T-helper 1 cell treated with Interleukin-12 subunit alpha and Interleukin-12 subunit beta and Interleukin-4 antibody, amounts not matched to agents 30 μg/mL and 1 μg/mL, for 36 hours (primary cell): Measurements from ENCODE around the gene ODF4.

ENCODE experiments used
- H3K27ac Mint-ChIP-seq: one replicate; pipeline ENCODE4 v1.8.0; 2021; ENCODE audit warnings: mild to moderate bottlenecking, mixed read lengths
- H3K27me3 Mint-ChIP-seq: one replicate; pipeline ENCODE4 v1.8.0; 2021; ENCODE audit warnings: low read depth, mixed read lengths
- H3K36me3 Mint-ChIP-seq: one replicate; pipeline ENCODE4 v1.8.0; 2021; ENCODE audit warnings: low read depth, mixed read lengths
- H3K4me1 Mint-ChIP-seq: one replicate; pipeline ENCODE4 v1.8.0; 2021; ENCODE audit warnings: low read depth, mixed read lengths
- H3K4me3 Mint-ChIP-seq: one replicate; pipeline ENCODE4 v1.8.0; 2021; ENCODE audit warnings: mild to moderate bottlenecking, moderate library complexity, mixed read lengths
- H3K9me3 Mint-ChIP-seq: one replicate; pipeline ENCODE4 v1.8.0; 2021; ENCODE audit warnings: mixed read lengths

The ODF4 gene, protein sequence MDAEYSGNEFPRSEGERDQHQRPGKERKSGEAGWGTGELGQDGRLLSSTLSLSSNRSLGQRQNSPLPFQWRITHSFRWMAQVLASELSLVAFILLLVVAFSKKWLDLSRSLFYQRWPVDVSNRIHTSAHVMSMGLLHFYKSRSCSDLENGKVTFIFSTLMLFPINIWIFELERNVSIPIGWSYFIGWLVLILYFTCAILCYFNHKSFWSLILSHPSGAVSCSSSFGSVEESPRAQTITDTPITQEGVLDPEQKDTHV

DNA sequence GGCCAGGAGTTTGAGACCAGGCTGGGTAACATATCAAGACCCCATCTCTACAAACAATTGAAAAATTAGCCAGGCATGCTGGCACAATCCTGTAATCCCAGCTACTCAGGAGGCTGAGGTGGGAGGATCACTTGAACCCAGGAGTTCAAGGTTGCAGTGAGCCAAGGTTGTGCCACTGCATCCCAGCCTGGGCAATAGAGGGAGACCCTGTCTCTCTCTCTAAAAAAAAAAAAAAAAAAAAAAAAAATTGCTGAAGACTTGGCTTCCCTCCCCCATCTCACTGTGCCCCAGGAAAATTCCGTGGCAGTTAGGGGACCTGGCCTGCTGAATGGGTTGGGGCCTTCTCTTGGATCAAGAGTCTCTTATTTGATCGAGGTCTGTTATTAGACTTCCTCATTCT lies at the start of gene ODF4:
Gene ODF4, plus strand, starts transcription at position 301 of the 400 bp plus-strand sequence. CDS start 212 bp downstream, outside the sequence.
- no peak within 1 kb of the TSS for H3K4me3 Mint-ChIP-seq
- H3K36me3 Mint-ChIP-seq = no peaks in the 10 kb centered on the region
- H3K4me1 Mint-ChIP-seq = peaks cover 9% of the 10 kb centered on the region
- peaks cover 5% of the 10 kb centered on the region for H3K27me3 Mint-ChIP-seq
- no peaks in the 10 kb centered on the region for H3K9me3 Mint-ChIP-seq
- no peak within 1 kb of the TSS for H3K27ac Mint-ChIP-seq

DNA sequence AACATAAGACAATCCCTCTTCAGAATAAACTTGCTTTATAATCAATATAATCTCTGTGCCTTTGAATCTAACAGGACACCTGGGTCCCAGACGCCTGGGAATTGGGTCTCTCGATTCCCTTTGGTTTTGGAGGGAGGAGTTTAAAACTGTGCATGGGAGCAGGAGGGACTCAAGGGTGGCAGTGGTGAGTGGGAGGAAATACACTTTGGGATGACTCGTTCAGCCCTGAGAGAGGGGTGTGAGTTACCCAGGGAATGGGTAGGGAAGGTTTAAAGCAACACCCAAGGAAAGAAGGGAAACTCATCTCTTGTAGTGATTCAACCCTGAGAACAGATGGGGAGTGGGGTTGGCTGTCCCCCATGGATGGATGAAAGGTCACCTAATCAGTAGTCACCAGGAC lies 49.6 kb upstream of the ODF4 start:
- peaks cover 9% of the 10 kb centered on the region for H3K36me3 Mint-ChIP-seq
- H3K4me1 Mint-ChIP-seq = peaks cover 30% of the 10 kb centered on the region
- peak overlapping the region; percentile 98 for H3K4me3 Mint-ChIP-seq
- H3K9me3 Mint-ChIP-seq = no peaks in the 10 kb centered on the region
- H3K27me3 Mint-ChIP-seq = no peaks in the 10 kb centered on the region
- H3K27ac Mint-ChIP-seq = no peak overlapping the region

DNA sequence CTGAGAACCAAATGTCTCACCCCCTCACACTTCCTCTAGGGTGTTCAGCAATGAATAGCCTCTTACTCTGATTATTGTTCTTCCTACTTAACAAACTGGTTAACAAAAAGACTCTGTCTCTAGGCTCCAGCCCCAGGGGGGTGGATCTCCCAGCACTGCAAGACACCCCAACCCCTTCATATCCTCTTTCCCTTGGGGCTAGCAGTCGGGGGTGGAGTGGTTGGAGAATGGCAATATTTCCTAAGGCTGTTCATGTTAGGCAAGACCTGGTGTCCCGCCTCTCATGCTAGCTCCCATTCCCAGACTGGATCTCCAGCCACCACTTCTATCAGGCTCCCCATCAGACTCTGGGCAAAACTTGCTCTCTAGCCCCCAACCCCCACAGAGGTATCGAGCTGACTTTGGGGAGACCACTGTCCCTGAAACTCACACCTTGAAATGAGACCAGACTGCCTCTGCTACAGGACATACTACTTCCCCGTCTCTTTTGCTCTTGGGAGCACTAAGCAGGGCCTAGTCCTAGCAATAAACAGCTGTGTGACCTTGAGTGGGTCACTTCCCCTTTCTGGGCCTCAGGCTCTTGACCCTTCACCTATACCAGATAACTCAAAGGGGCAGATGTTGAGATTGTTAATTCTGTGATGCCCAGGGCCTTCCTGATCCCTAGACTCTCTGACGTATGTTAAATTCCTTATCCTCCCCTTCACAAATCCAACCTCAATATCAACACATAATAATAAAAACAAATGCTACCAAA lies 46.8 kb upstream of the ODF4 start:
- Mint-ChIP-seq H3K36me3 (peaks cover 11% of the 10 kb centered on the region), H3K4me3 (no peak overlapping the region), H3K4me1 (peaks cover 31% of the 10 kb centered on the region), H3K27me3 (no peaks in the 10 kb centered on the region), H3K9me3 (no peaks in the 10 kb centered on the region), H3K27ac (no peak overlapping the region)

DNA sequence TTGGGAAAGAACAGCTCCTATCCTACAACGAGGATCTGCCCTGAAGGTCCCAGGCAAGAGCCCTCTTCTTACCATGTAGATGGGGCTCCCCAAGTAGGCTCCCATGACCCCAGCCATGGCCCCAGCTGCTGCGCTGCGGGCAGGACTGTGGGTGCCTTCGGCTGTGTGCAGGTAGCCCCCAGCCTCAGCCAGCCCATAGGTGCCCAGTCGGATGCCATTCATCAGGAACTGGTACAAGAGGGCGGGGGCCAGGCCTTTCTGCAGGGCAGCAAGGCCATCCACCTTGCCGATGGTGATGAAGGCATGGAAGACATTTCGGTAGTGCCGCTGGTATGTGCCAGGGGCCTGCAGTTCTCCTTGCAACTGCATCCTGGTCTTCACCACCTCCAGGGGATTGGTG lies 45.3 kb upstream of the ODF4 start:
- H3K27me3 Mint-ChIP-seq = no peaks in the 10 kb centered on the region
- H3K4me1 Mint-ChIP-seq = peaks cover 29% of the 10 kb centered on the region
- no peaks in the 10 kb centered on the region for H3K9me3 Mint-ChIP-seq
- peaks cover 9% of the 10 kb centered on the region for H3K36me3 Mint-ChIP-seq
- peak overlapping the region; percentile 90 for H3K4me3 Mint-ChIP-seq
- peak overlapping the region; percentile 93 for H3K27ac Mint-ChIP-seq

DNA sequence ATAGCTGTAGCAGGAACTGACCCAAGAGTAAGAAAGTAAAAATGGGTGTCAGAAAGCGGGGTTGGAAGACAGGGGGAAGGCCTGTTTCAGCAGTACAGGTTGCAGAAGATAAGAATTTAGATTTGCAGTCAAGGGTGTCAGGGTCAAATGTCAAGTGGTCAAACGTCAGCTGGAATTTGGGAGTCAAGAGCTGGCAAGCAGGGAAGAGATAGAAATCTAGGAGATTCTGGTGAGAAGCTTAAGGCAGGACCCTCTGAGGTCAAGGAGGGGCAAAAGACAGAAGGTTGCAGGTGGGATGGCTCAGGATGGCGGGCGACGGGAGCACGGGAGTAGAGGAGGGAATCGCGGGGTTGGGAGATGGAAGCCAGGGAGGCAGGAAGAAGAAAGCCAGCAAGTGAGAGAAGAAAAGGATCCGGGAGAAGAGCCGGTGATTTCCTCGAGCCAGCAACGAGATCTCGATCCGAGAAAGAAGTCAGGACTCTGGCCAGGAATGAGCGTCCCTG lies 44.8 kb upstream of the ODF4 start:
- Mint-ChIP-seq H3K27ac (peak overlapping the region; percentile 93), H3K36me3 (peaks cover 8% of the 10 kb centered on the region), H3K9me3 (no peaks in the 10 kb centered on the region), H3K4me1 (peaks cover 27% of the 10 kb centered on the region), H3K27me3 (no peaks in the 10 kb centered on the region), H3K4me3 (peak overlapping the region; percentile 90)

DNA sequence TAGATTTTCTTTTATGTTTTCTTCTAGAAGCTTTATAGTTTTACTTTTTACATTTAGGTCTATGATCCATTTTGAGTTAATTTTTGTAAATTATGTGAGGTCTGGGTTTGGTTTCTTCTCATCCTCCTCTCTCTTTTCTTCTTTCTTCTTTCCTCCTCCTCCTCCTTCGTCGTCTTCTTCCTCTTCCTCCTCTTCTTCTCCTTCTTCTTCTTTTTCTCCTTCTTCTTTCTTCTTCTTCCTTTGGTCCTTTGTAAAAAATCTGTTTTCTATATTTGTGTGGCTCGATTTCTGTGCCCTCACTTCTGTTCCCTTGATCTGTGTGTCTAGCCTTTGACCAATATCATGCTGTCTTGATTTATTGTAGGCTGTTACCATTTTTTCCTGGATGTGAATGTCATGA lies 39.4 kb upstream of the ODF4 start:
- Mint-ChIP-seq H3K36me3 (peaks cover 2% of the 10 kb centered on the region), H3K4me1 (peaks cover 8% of the 10 kb centered on the region), H3K4me3 (no peak overlapping the region), H3K27me3 (peaks cover 4% of the 10 kb centered on the region), H3K9me3 (no peaks in the 10 kb centered on the region), H3K27ac (no peak overlapping the region)

DNA sequence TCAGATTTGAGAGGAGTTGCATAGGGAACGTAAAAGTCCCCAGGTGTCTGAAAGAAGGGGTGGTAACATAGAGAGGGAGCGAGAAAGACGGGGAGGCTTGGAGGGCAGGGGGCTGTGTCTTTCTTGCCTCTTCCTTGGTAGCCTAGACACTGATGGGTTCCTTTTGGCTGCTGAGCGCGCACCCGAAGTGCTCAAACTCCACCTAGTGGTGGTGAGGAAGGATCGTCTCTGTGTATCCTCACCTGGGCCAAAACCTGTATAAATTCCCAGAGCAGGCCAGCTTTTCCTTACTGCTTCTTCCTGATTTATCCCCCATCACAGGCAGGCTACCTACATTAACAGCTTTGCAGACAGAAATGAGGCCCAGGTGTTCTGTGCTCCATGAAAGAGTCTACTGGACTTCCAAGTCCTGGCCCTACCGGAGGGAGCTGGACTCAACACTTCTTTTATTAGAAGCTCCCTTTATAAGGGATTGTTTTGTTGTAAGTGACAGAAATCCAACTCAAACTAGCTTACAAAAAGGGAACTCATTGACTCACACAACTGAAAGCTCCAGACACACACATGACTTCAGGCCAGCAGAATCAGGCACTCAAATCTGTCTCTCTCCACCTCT lies 38.9 kb upstream of the ODF4 start:
- H3K9me3 Mint-ChIP-seq = no peaks in the 10 kb centered on the region
- H3K27me3 Mint-ChIP-seq = peaks cover 4% of the 10 kb centered on the region
- H3K4me1 Mint-ChIP-seq = peaks cover 8% of the 10 kb centered on the region
- peak overlapping the region; percentile 13 for H3K27ac Mint-ChIP-seq
- peaks cover 2% of the 10 kb centered on the region for H3K36me3 Mint-ChIP-seq
- H3K4me3 Mint-ChIP-seq = no peak overlapping the region

DNA sequence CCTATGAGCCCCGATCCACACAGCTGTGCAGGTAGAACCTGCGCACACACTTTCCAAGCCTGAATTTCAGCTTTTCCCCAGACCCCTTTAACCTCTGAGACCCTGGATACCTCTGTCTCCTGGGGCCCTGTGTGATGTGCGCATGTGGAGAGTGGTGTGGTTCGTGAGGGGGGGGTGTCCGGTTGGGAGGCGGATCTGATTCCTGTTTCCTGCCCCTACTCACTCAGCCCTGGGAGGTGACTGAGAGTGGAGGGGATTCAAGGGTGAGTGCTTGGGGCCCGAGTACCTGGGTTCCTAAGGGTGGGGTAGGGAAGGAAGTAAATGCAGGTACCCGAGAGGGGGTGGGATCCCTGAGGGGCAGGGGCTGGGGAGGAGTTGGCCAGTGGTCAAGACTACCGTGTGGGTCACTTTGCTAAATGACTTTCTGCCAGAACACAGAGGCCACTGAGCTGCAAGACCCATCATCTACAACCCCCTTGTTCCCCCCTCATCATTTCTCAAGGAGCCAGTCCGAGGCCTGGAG lies 29.0 kb upstream of the ODF4 start:
- no peak overlapping the region for H3K27ac Mint-ChIP-seq
- no peaks in the 10 kb centered on the region for H3K36me3 Mint-ChIP-seq
- H3K27me3 Mint-ChIP-seq = peaks cover 4% of the 10 kb centered on the region
- no peaks in the 10 kb centered on the region for H3K4me1 Mint-ChIP-seq
- H3K9me3 Mint-ChIP-seq = no peaks in the 10 kb centered on the region
- H3K4me3 Mint-ChIP-seq = no peak overlapping the region

DNA sequence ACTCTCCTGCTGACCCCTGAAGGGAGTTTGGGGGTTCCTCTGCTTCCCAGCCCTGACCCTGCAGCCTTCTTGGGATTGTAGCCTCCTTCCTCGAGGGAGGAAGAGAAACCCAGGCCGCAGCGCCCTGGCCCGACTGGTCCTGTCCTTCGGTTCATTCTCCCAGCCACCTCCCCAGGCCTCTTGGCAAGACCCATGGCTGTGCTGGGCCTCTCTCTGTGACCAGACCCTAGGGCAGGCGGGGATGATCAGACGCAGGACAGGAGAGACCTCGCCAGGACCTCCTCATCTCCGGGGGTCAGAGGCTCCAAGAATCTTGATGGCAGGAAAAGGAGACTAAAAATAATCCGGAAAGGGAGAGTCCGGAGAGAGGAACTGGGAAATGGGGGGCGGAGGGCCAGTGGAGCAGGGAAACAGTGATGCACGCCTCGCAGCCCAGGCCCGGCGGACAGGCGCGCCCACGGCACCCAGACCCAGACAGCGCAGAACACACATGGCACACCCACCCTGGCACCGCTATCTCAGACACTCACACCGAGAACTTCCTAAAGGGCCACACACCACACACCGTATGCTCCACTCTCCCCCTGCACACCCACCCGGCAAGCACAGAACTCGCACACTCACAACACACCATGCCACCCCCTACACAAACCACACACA lies 28.4 kb upstream of the ODF4 start:
- Mint-ChIP-seq H3K27me3 (peaks cover 4% of the 10 kb centered on the region), H3K36me3 (no peaks in the 10 kb centered on the region), H3K27ac (no peak overlapping the region), H3K4me1 (no peaks in the 10 kb centered on the region), H3K9me3 (no peaks in the 10 kb centered on the region), H3K4me3 (no peak overlapping the region)

DNA sequence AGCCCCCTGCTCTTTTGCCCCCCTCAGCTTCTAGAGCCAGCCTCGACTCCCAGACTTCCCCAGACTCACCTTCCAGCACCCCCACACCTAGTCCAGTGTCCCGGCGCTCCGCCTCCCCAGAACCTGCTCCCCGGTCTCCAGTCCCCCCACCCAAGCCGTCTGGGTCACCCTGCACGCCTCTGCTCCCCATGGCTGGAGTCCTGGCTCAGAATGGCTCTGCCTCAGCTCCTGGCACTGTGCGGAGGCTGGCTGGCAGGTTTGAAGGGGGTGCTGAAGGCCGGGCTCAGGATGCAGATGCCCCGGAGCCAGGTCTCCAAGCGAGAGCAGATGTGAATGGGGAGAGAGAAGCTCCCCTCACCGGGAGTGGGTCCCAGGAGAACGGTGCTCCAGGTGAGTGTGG lies 27.4 kb upstream of the ODF4 start:
- no peak overlapping the region for H3K27ac Mint-ChIP-seq
- H3K36me3 Mint-ChIP-seq = no peaks in the 10 kb centered on the region
- no peaks in the 10 kb centered on the region for H3K4me1 Mint-ChIP-seq
- H3K27me3 Mint-ChIP-seq = peaks cover 4% of the 10 kb centered on the region
- H3K4me3 Mint-ChIP-seq = no peak overlapping the region
- H3K9me3 Mint-ChIP-seq = no peaks in the 10 kb centered on the region

DNA sequence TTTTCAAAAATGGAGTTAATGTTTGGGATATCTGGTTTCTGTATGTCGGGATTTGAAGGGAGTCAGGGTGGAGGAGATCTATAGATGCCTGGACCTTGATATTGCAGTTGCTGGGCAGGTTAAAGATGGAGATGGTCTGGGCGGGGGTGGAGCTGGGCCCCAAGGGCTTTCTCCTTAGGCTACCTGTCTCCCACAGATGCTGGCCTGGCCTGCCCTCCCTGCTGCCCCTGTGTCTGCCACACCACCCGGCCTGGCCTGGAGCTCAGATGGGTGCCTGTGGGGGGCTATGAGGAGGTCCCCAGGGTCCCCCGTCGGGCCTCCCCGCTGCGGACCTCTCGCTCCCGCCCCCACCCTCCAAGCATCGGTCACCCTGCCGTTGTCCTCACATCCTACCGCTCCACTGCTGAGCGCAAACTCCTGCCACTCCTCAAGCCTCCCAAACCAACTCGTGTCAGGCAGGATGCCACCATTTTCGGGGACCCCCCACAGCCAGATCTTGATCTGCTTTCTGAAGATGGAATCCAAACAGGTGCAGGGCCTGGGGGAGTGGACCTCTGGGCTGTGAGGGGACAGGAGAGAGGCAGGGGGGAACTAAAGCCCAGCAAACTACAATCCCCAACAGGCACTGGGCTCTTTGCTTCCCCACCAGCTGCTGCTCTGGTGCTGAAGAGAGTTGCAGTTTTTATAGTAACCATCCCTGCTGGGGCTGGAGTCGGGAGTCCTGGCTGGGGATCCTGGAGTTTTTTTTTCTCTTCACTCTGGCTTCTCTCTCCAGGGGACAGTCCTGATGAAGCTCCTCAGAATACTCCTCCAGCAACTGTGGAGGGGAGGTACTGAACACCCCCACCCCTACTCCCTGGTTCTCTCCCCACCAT lies 26.7 kb upstream of the ODF4 start:
- Mint-ChIP-seq H3K4me3 (no peak overlapping the region), H3K9me3 (no peaks in the 10 kb centered on the region), H3K36me3 (no peaks in the 10 kb centered on the region), H3K27ac (no peak overlapping the region), H3K27me3 (peaks cover 4% of the 10 kb centered on the region), H3K4me1 (no peaks in the 10 kb centered on the region)

DNA sequence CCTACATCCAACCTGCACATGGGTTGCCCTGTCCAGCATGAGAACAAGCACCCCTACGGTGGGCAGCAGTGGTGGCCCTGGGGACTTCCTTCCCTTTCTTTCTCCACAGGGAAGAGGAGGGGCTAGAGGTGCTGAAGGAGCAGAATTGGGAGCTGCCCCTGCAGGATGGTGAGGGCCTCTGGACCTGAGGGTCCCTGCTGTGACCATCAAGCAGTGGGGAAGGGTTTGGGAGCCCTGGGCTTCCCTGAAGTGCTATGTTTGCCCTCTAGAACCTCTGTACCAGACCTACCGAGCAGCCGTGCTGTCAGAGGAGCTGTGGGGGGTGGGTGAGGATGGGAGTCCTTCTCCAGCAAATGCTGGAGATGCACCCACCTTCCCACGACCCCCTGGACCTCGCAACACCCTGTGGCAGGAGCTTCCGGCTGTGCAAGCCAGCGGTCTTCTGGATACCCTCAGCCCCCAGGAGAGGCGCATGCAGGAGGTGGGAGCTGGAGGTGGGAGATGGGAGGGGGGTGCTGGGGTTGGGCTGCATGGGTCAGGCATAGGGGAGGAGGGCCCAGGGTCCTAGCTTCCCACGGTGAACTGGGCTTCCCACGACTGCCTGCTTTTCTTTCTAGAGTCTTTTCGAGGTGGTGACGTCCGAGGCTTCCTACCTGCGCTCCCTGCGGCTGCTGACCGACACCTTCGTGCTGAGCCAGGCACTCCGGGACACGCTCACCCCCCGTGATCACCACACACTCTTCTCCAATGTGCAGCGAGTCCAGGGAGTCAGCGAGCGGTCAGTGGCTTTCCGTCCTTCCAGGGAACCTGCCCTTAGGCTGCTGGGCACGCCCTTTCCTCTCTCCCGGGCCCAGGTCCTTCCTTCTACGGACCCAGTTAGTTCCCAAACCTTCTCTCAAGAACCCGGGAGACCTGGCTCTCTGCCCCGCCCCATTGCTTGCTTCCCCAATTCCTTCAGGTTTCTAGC lies 24.6 kb upstream of the ODF4 start:
- H3K27ac Mint-ChIP-seq = no peak overlapping the region

DNA sequence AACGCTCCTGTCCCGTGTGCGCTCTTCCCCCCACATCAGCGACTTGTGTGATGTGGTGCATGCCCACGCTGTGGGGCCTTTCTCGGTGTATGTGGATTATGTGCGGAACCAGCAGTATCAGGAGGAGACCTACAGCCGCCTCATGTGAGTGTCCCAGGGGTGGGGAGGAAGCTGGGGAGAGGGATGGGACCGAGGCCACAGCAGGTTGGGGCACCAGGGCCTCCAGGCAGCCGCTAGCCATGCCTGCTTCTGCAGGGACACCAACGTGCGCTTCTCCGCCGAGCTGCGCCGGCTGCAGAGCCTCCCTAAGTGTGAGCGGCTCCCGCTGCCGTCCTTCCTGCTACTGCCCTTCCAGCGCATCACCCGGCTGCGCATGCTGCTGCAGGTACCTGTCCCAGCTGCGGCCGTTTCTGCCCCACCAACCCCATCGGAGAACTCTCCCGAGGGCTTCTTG lies 23.8 kb upstream of the ODF4 start:
- Mint-ChIP-seq H3K27ac (no peak overlapping the region), H3K27me3 (peaks cover 4% of the 10 kb centered on the region), H3K9me3 (no peaks in the 10 kb centered on the region), H3K36me3 (no peaks in the 10 kb centered on the region), H3K4me3 (no peak overlapping the region), H3K4me1 (no peaks in the 10 kb centered on the region)

More for the DNA sequence above, 24.6 kb upstream of the ODF4 start:
- no peak overlapping the region for H3K4me3 Mint-ChIP-seq
- H3K36me3 Mint-ChIP-seq = no peaks in the 10 kb centered on the region
- H3K4me1 Mint-ChIP-seq = no peaks in the 10 kb centered on the region
- H3K9me3 Mint-ChIP-seq = no peaks in the 10 kb centered on the region
- peaks cover 4% of the 10 kb centered on the region for H3K27me3 Mint-ChIP-seq
